Omental fat pad (tissue), 4 donors: ENCODE results near the gene GP1BB. TPM values are rescaled to one million over a fixed set of nuclear protein-coding genes. Genes with fewer than 3 reads are reported as not detected.
"Not testable (repeated sequence)": the region's sequence is repeated elsewhere in the genome, so short reads cannot be mapped to it uniquely, and the experiment has no call there.

Experiments
- ATAC-seq: fragments of 150-250 bp; one replicate; pipeline ENCODE4 v1.9.1; 2016; ENCODE audit warnings: mild to moderate bottlenecking, moderate library complexity; ENCODE audit not compliant: low FRiP score
- DNase-seq: peaks from one replicate; pipeline ENCODE4 v3.0.0-alpha.2; 2019; ENCODE audit warnings: low spot score
- total RNA-seq, 4 donors: library from RNA; depleted of rRNA; stranded (reverse); fragments of >200 nt; gene quantifications; one replicate each; pipeline ENCODE4 v1.1.0, GENCODE V29; 2016
- TF ChIP-seq, protein P1 (sequence below), 3 donors: fragments of 450-650 bp; IDR thresholded peaks; one replicate each; pipeline ENCODE4 v1.5.1; 2016 to 2017; ENCODE audit warnings: antibody characterized with exemption in 3 of 3, mild to moderate bottlenecking in 3 of 3, moderate library complexity in 2 of 3

GP1BB gene
- total RNA-seq, 4 donors from 2014 or later: 0.88 to 9.3 (median 1.4) TPM

- DNase-seq: peak; percentile 6
- TF ChIP-seq, protein P1, sequence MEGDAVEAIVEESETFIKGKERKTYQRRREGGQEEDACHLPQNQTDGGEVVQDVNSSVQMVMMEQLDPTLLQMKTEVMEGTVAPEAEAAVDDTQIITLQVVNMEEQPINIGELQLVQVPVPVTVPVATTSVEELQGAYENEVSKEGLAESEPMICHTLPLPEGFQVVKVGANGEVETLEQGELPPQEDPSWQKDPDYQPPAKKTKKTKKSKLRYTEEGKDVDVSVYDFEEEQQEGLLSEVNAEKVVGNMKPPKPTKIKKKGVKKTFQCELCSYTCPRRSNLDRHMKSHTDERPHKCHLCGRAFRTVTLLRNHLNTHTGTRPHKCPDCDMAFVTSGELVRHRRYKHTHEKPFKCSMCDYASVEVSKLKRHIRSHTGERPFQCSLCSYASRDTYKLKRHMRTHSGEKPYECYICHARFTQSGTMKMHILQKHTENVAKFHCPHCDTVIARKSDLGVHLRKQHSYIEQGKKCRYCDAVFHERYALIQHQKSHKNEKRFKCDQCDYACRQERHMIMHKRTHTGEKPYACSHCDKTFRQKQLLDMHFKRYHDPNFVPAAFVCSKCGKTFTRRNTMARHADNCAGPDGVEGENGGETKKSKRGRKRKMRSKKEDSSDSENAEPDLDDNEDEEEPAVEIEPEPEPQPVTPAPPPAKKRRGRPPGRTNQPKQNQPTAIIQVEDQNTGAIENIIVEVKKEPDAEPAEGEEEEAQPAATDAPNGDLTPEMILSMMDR (IDR thresholded peaks at IDR 0.05): no peak
- ATAC-seq: no peak
Observed at GRCh38 chr22:19694696-19695095, 28.6 kb upstream of the GP1BB start.

- TF ChIP-seq, protein P1 (IDR thresholded peaks at IDR 0.05): no peak
- ATAC-seq: no peak
- no peak for DNase-seq
Observed at GRCh38 chr22:19696504-19697276, 26.6 kb upstream of the GP1BB start.

GRCh38 chr22:19697871-19698270 is 25.5 kb upstream of the GP1BB start:
- DNase-seq: not testable (repeated sequence)

DNA sequence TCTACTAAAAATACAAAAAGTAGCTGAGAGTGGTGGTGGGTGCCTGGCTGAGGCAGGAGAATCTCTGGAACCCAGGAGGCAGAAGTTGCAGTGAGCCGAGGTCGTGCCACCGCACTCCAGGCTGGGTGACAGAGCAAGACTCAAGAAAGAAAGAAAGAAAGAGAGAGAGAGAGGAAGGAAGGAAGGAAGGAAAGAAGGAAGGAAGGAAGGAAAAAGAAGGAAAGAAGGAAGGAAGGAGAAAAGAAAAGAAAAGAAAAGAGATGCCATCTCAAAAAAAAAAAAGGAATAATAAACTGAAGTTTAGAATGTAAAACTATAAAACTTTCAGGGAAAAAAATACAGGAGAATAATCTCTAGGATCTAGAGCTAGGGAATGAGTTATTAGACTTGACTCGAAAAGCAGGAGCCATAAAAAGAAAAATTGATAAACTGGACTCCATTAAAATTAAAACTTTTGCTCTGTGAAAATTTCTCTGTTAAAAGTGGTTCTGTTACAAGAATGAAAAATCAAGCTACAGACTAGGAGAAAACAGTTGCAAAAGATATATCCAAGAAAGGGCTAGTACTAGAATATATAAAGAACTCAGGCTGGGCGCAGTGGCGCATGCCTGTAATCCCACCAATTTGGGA is 22.4 kb upstream of the GP1BB start:
- TF ChIP-seq, protein P1 (IDR thresholded peaks at IDR 0.05): no peak
- DNase-seq: no peak
- no peak for ATAC-seq

More at GRCh38 chr22:19697871-19698270, 25.5 kb upstream of the GP1BB start:
- ATAC-seq: not testable (repeated sequence)

GRCh38 chr22:19701420-19702145 is 21.8 kb upstream of the GP1BB start:
- no peak for ATAC-seq

DNA sequence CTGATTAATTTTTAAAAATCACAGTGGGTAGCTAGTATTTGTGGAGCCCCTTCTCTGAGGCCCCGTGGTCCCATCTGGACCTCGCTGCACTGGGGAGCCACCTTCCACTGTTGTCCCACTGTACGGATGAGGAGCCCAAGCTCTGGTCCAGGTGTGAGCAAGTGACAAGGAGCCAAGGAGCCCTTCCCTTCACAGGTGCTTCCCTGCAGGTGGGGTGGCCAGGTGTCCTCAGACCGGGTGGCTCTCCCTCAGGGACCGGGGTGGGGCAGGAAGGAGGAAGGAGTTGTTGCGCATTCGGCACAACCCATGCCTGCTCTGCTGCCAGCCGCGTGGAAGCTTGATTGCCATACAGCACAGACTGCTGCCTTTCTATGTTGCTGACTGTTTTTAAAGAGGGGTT is 19.5 kb upstream of the GP1BB start:
- ATAC-seq (no peak), DNase-seq (no peak)
- TF ChIP-seq, protein P1 (IDR thresholded peaks at IDR 0.05): no peak

More at GRCh38 chr22:19701420-19702145, 21.8 kb upstream of the GP1BB start:
- DNase-seq: no peak
- TF ChIP-seq, protein P1 (IDR thresholded peaks at IDR 0.05): no peak

- TF ChIP-seq, protein P1 (IDR thresholded peaks at IDR 0.05): no peak
- DNase-seq (no peak), ATAC-seq (no peak)
Observed at GRCh38 chr22:19704355-19705015, 18.9 kb upstream of the GP1BB start.
